Measurements from ENCODE around the gene DDX42. TPM values are rescaled to one million over a fixed set of nuclear protein-coding genes. Genes with fewer than 3 reads are reported as not detected.
"Not testable (repeated sequence)": the region's sequence is repeated elsewhere in the genome, so short reads cannot be mapped to it uniquely, and the experiment has no call there.

The DDX42 gene
- total RNA-seq, 1 donor from 2014 or later: 123 TPM

- H3K4me3 Mint-ChIP-seq (ENCODE audit: unreplicated experiment): no peak overlapping the region
- peaks cover 7% of the 10 kb centered on the region for H3K4me1 Mint-ChIP-seq (ENCODE audit: unreplicated experiment)
- no peak overlapping the region for H3K27ac Mint-ChIP-seq (ENCODE audit: unreplicated experiment)
- no peaks in the 10 kb centered on the region for H3K27me3 Mint-ChIP-seq (ENCODE audit: unreplicated experiment)
- DNase-seq (ENCODE audit: extremely low spot score, unreplicated experiment): no peak
- peaks cover 18% of the 10 kb centered on the region for H3K36me3 Mint-ChIP-seq (ENCODE audit: unreplicated experiment)
- H3K9me3 Mint-ChIP-seq (ENCODE audit: unreplicated experiment): no peaks in the 10 kb centered on the region
- TF ChIP-seq, protein P1, sequence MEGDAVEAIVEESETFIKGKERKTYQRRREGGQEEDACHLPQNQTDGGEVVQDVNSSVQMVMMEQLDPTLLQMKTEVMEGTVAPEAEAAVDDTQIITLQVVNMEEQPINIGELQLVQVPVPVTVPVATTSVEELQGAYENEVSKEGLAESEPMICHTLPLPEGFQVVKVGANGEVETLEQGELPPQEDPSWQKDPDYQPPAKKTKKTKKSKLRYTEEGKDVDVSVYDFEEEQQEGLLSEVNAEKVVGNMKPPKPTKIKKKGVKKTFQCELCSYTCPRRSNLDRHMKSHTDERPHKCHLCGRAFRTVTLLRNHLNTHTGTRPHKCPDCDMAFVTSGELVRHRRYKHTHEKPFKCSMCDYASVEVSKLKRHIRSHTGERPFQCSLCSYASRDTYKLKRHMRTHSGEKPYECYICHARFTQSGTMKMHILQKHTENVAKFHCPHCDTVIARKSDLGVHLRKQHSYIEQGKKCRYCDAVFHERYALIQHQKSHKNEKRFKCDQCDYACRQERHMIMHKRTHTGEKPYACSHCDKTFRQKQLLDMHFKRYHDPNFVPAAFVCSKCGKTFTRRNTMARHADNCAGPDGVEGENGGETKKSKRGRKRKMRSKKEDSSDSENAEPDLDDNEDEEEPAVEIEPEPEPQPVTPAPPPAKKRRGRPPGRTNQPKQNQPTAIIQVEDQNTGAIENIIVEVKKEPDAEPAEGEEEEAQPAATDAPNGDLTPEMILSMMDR (IDR thresholded peaks at IDR 0.05): no peak
These were observed 12.1 kb downstream of the DDX42 start for GRCh38 chr17:63786117-63786516.

- H3K4me1 Mint-ChIP-seq (ENCODE audit: unreplicated experiment): peaks cover 7% of the 10 kb centered on the region
- H3K36me3 Mint-ChIP-seq (ENCODE audit: unreplicated experiment): peaks cover 18% of the 10 kb centered on the region
- TF ChIP-seq, protein P1 (IDR thresholded peaks at IDR 0.05): no peak
- H3K9me3 Mint-ChIP-seq (ENCODE audit: unreplicated experiment): no peaks in the 10 kb centered on the region
- no peak overlapping the region for H3K27ac Mint-ChIP-seq (ENCODE audit: unreplicated experiment)
- no peak overlapping the region for H3K4me3 Mint-ChIP-seq (ENCODE audit: unreplicated experiment)
- H3K27me3 Mint-ChIP-seq (ENCODE audit: unreplicated experiment): no peaks in the 10 kb centered on the region
- no peak for DNase-seq (ENCODE audit: extremely low spot score, unreplicated experiment)
These were observed 13.2 kb downstream of the DDX42 start for GRCh38 chr17:63786971-63787711.

DNA sequence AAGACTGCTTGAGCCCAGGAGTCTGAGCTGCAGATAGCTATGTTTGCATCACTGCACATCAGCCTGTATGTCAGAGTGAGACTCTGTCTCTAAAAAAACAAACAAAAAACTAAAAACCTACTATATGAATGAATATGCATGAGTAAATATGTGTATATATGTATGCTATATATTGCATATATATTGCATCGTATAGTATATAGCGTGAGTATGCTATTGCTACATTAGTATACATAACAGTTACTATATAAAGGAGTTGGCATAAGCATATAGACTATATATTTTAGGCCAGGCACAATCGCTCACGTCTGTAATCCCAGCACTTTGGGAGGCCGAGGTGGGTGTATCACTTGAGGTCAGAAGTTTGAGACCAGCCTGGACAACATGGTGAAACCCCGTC, 16.1 kb downstream of the DDX42 start:
- TF ChIP-seq, protein P1 (IDR thresholded peaks at IDR 0.05): no peak
- no peak for DNase-seq (ENCODE audit: extremely low spot score, unreplicated experiment)
- Mint-ChIP-seq H3K4me1 (ENCODE audit: unreplicated experiment) (peaks cover 7% of the 10 kb centered on the region), H3K4me3 (ENCODE audit: unreplicated experiment) (no peak overlapping the region), H3K27me3 (ENCODE audit: unreplicated experiment) (no peaks in the 10 kb centered on the region), H3K9me3 (ENCODE audit: unreplicated experiment) (no peaks in the 10 kb centered on the region), H3K36me3 (ENCODE audit: unreplicated experiment) (peaks cover 35% of the 10 kb centered on the region), H3K27ac (ENCODE audit: unreplicated experiment) (peak overlapping the region; percentile 34)

GRCh38 chr17:63792055-63792729, 18.2 kb downstream of the DDX42 start:
- no peak overlapping the region for H3K4me3 Mint-ChIP-seq (ENCODE audit: unreplicated experiment)
- H3K4me1 Mint-ChIP-seq (ENCODE audit: unreplicated experiment): no peaks in the 10 kb centered on the region
- no peak overlapping the region for H3K27ac Mint-ChIP-seq (ENCODE audit: unreplicated experiment)
- DNase-seq (ENCODE audit: extremely low spot score, unreplicated experiment): no peak
- H3K36me3 Mint-ChIP-seq (ENCODE audit: unreplicated experiment): peaks cover 41% of the 10 kb centered on the region
- H3K9me3 Mint-ChIP-seq (ENCODE audit: unreplicated experiment): no peaks in the 10 kb centered on the region
- H3K27me3 Mint-ChIP-seq (ENCODE audit: unreplicated experiment): no peaks in the 10 kb centered on the region
- TF ChIP-seq, protein P1 (IDR thresholded peaks at IDR 0.05): no peak

- not testable (repeated sequence) for H3K4me3 Mint-ChIP-seq (ENCODE audit: unreplicated experiment); H3K9me3 Mint-ChIP-seq (ENCODE audit: unreplicated experiment); H3K4me1 Mint-ChIP-seq (ENCODE audit: unreplicated experiment); H3K27ac Mint-ChIP-seq (ENCODE audit: unreplicated experiment); DNase-seq (ENCODE audit: extremely low spot score, unreplicated experiment); H3K27me3 Mint-ChIP-seq (ENCODE audit: unreplicated experiment)
- peaks cover 61% of the 10 kb centered on the region for H3K36me3 Mint-ChIP-seq (ENCODE audit: unreplicated experiment)
These were observed 22.4 kb downstream of the DDX42 start for GRCh38 chr17:63796375-63796774.

Data from osteocyte (in vitro differentiated cells).